NOMO-1 (cell line): ENCODE measurements around the gene TPI1.
A peak's percentile ranks its signal among the peaks of the same experiment; 100 is the strongest.

Source experiments
- DNase-seq, 2 experiments: peaks; one replicate each; lab custom pipeline; 2025; ENCODE audit not compliant: unreplicated experiment in 2 of 2; lab: John Stamatoyannopoulos, UW

Gene TPI1

GRCh38 chr12:6867413-6868210 is at the start of gene TPI1:
TSS of gene TPI1 (plus strand) at chr12:6867531. CDS start at chr12:6867567, 36 bp downstream.
- peak; percentile 22 to 81 for DNase-seq

- no peak for DNase-seq
Observed at GRCh38 chr12:6817662-6818157, 49.6 kb upstream of the TPI1 start.

- no peak for DNase-seq
Observed at GRCh38 chr12:6818222-6818621, 49.1 kb upstream of the TPI1 start.

GRCh38 chr12:6818645-6819044 is 48.7 kb upstream of the TPI1 start:
- no peak for DNase-seq

- no peak for DNase-seq
Observed at GRCh38 chr12:6819106-6820030, 48.0 kb upstream of the TPI1 start.

GRCh38 chr12:6820166-6820565 is 47.2 kb upstream of the TPI1 start:
- DNase-seq = no peak

GRCh38 chr12:6821591-6822425 is 45.5 kb upstream of the TPI1 start, which contains the start of gene GPR162:
TSS of gene GPR162 (plus strand) at chr12:6821821. CDS start at chr12:6823899, 2,078 bp downstream.
- no peak for DNase-seq

- DNase-seq = no peak
Observed at GRCh38 chr12:6822426-6823135, 44.8 kb upstream of the TPI1 start.

GRCh38 chr12:6823182-6824084 is 43.9 kb upstream of the TPI1 start:
- no peak for DNase-seq

- no peak for DNase-seq
Observed at GRCh38 chr12:6824085-6824775, 43.1 kb upstream of the TPI1 start.

- DNase-seq = no peak
Observed at GRCh38 chr12:6824901-6825381, 42.4 kb upstream of the TPI1 start.

- DNase-seq = peak; percentile 62 to 67
Observed at GRCh38 chr12:6825398-6826124, 41.8 kb upstream of the TPI1 start.

GRCh38 chr12:6826125-6826733 is 41.1 kb upstream of the TPI1 start:
- DNase-seq = no peak

GRCh38 chr12:6826734-6827436 is 40.4 kb upstream of the TPI1 start:
- no peak for DNase-seq

- no peak for DNase-seq
Observed at GRCh38 chr12:6827437-6827911, 39.9 kb upstream of the TPI1 start.
